ENCODE results near the gene CFTR. TPM values are rescaled to one million over a fixed set of nuclear protein-coding genes. Genes with fewer than 3 reads are reported as not detected.

CFTR gene
- total RNA-seq, 2 donors from 2014 or later: 2.0 to 3.5 TPM

DNA sequence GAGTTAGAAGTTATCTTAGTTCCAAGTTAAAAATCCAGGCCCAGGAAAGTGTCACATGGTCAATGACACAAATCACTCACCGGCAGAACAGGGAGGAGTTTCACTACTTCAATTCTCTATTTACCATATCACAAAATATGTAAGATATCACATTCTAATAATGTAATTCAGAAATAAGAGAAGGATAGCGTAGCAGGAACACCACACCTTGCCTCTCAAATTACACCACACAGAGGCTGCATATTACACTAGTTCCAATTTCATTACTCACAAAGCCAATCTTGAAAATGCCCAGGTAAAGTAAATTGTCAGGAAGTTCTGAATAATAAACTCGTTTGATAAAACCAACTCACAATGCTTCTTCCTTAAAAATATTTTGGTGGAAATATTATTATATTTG, 224.2 kb downstream of the CFTR start:
- Histone ChIP-seq H3K36me3 (ENCODE audit: control insufficient read depth, insufficient read depth, low read length) (no peaks in the 10 kb centered on the region), H3K27ac (ENCODE audit: low read depth, low read length) (no peak overlapping the region), H3K4me1 (ENCODE audit: control insufficient read depth, insufficient read depth, low read length) (no peaks in the 10 kb centered on the region), H3K9me3 (ENCODE audit: control insufficient read depth, low read length) (no peaks in the 10 kb centered on the region), H3K4me3 (ENCODE audit: low read length) (no peak overlapping the region), H3K9ac (ENCODE audit: extremely low read depth, low read length, poor library complexity, severe bottlenecking) (no peak overlapping the region), H3K27me3 (ENCODE audit: control insufficient read depth, insufficient read depth, low read length, poor library complexity, severe bottlenecking) (no peaks in the 10 kb centered on the region)
- TF ChIP-seq, protein P1, sequence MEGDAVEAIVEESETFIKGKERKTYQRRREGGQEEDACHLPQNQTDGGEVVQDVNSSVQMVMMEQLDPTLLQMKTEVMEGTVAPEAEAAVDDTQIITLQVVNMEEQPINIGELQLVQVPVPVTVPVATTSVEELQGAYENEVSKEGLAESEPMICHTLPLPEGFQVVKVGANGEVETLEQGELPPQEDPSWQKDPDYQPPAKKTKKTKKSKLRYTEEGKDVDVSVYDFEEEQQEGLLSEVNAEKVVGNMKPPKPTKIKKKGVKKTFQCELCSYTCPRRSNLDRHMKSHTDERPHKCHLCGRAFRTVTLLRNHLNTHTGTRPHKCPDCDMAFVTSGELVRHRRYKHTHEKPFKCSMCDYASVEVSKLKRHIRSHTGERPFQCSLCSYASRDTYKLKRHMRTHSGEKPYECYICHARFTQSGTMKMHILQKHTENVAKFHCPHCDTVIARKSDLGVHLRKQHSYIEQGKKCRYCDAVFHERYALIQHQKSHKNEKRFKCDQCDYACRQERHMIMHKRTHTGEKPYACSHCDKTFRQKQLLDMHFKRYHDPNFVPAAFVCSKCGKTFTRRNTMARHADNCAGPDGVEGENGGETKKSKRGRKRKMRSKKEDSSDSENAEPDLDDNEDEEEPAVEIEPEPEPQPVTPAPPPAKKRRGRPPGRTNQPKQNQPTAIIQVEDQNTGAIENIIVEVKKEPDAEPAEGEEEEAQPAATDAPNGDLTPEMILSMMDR (conservative IDR thresholded peaks at IDR 0.05): no peak
- H3K9me3 Mint-ChIP-seq: no peaks in the 10 kb centered on the region
- WGBS, 2 experiments (ENCODE audit: insufficient coverage in 1 of 2, insufficient read length in 1 of 2): 100% methylated on average over 1 of the region's 3 CpGs; no CpG with 5 or more reads in 1 of the 2 experiments
- no peaks in the 10 kb centered on the region for H3K27me3 Mint-ChIP-seq (ENCODE audit: insufficient read depth)
- H3K36me3 Mint-ChIP-seq (ENCODE audit: low read depth): no peaks in the 10 kb centered on the region
- DNase-seq: no peak
- no peak overlapping the region for H3K27ac Mint-ChIP-seq
- no peak overlapping the region for H3K4me3 Mint-ChIP-seq
- no peaks in the 10 kb centered on the region for H3K4me1 Mint-ChIP-seq

DNA sequence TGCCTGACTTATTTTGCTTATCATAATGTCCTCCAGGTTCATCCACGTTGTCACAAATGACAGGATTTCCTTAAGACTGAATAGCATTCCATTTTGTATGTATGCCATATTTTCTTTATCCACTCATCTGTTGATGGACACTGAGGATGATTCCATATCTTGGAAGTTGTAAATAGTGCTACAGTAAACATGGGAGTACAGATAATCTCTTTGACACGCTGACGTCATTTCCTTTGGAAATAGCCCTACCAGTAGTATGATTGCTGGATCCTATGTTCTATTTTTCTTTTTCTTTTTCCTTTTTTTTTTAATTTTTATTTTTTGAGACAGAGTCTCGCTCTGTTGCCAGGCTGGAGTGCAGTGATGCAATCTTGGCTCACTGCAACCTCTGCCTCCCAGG, 225.8 kb downstream of the CFTR start:
- TF ChIP-seq, protein P1 (conservative IDR thresholded peaks at IDR 0.05): no peak
- Histone ChIP-seq H3K27me3 (ENCODE audit: control insufficient read depth, insufficient read depth, low read length, poor library complexity, severe bottlenecking) (no peaks in the 10 kb centered on the region), H3K4me1 (ENCODE audit: control insufficient read depth, insufficient read depth, low read length) (no peaks in the 10 kb centered on the region), H3K27ac (ENCODE audit: low read depth, low read length) (no peak overlapping the region), H3K9ac (ENCODE audit: extremely low read depth, low read length, poor library complexity, severe bottlenecking) (no peak overlapping the region), H3K36me3 (ENCODE audit: control insufficient read depth, insufficient read depth, low read length) (no peaks in the 10 kb centered on the region), H3K4me3 (ENCODE audit: low read length) (no peak overlapping the region), H3K9me3 (ENCODE audit: control insufficient read depth, low read length) (no peaks in the 10 kb centered on the region)
- H3K36me3 Mint-ChIP-seq (ENCODE audit: low read depth): no peaks in the 10 kb centered on the region
- no peaks in the 10 kb centered on the region for H3K9me3 Mint-ChIP-seq
- H3K27me3 Mint-ChIP-seq (ENCODE audit: insufficient read depth): no peaks in the 10 kb centered on the region
- H3K4me1 Mint-ChIP-seq: no peaks in the 10 kb centered on the region
- H3K4me3 Mint-ChIP-seq: no peak overlapping the region
- H3K27ac Mint-ChIP-seq: no peak overlapping the region
- no peak for DNase-seq
- 75 to 100% methylated on average over 1 to 4 of the region's 4 CpGs for WGBS, 2 experiments (ENCODE audit: insufficient coverage in 1 of 2, insufficient read length in 1 of 2)

DNA sequence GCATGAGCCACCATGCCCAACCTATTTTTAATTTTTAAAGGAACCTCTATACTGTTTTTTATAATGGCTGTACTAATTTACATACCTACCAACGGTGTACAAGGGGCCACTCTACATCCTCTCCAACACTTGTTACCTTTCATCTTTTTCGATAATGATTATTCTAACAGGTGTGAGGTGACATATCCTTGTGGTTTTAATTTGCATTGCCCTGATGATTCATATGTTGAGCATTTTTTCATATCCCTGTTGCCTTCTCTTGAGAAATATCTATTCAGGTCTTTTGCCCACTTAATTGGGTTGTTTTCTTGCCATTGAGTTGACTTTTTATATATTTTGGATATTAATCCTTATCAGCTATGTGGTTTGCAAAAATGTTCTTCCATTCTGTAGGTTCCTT, 226.4 kb downstream of the CFTR start:
- DNase-seq: no peak
- 80% methylated on average over 2 of the region's 2 CpGs; no CpG with 5 or more reads in 1 of the 2 experiments for WGBS, 2 experiments (ENCODE audit: insufficient coverage in 1 of 2, insufficient read length in 1 of 2)

More for the DNA sequence above, 226.4 kb downstream of the CFTR start:
- Histone ChIP-seq H3K36me3 (ENCODE audit: control insufficient read depth, insufficient read depth, low read length) (no peaks in the 10 kb centered on the region), H3K9ac (ENCODE audit: extremely low read depth, low read length, poor library complexity, severe bottlenecking) (no peak overlapping the region), H3K27me3 (ENCODE audit: control insufficient read depth, insufficient read depth, low read length, poor library complexity, severe bottlenecking) (no peaks in the 10 kb centered on the region), H3K4me3 (ENCODE audit: low read length) (no peak overlapping the region), H3K9me3 (ENCODE audit: control insufficient read depth, low read length) (no peaks in the 10 kb centered on the region), H3K4me1 (ENCODE audit: control insufficient read depth, insufficient read depth, low read length) (no peaks in the 10 kb centered on the region), H3K27ac (ENCODE audit: low read depth, low read length) (no peak overlapping the region)
- Mint-ChIP-seq H3K9me3 (no peaks in the 10 kb centered on the region), H3K27me3 (ENCODE audit: insufficient read depth) (no peaks in the 10 kb centered on the region), H3K4me3 (no peak overlapping the region), H3K36me3 (ENCODE audit: low read depth) (no peaks in the 10 kb centered on the region), H3K4me1 (no peaks in the 10 kb centered on the region), H3K27ac (no peak overlapping the region)
- TF ChIP-seq, protein P1 (conservative IDR thresholded peaks at IDR 0.05): no peak
